ENCODE measurements around the gene PTPRM.

Gene PTPRM

GRCh38 chr18:8197499-8197898, 630.4 kb downstream of the PTPRM start:
- DNase-seq: no peak

GRCh38 chr18:8207996-8208395, 640.9 kb downstream of the PTPRM start:
- no peak for DNase-seq

- DNase-seq: no peak
These were observed 641.6 kb downstream of the PTPRM start for GRCh38 chr18:8208716-8209115.

- no peak for DNase-seq
These were observed 646.0 kb downstream of the PTPRM start for GRCh38 chr18:8212896-8213780.

GRCh38 chr18:8215741-8216140, 648.6 kb downstream of the PTPRM start:
- DNase-seq: no peak

- no peak for DNase-seq
These were observed 650.0 kb downstream of the PTPRM start for GRCh38 chr18:8217051-8217564.

GRCh38 chr18:8218197-8218596, 651.1 kb downstream of the PTPRM start:
- DNase-seq: no peak

- no peak for DNase-seq
These were observed 654.3 kb downstream of the PTPRM start for GRCh38 chr18:8221452-8221851.

- DNase-seq: no peak
These were observed 657.5 kb downstream of the PTPRM start for GRCh38 chr18:8224576-8224975.

GRCh38 chr18:8229040-8229439, 661.9 kb downstream of the PTPRM start:
- no peak for DNase-seq

GRCh38 chr18:8229787-8230186, 662.7 kb downstream of the PTPRM start:
- DNase-seq: no peak

GRCh38 chr18:8231316-8231715, 664.2 kb downstream of the PTPRM start:
- no peak for DNase-seq

- DNase-seq: no peak
These were observed 665.7 kb downstream of the PTPRM start for GRCh38 chr18:8232791-8233190.

GRCh38 chr18:8235894-8236293, 668.8 kb downstream of the PTPRM start:
- DNase-seq: no peak

GRCh38 chr18:8238507-8238906, 671.4 kb downstream of the PTPRM start:
- DNase-seq: no peak

- DNase-seq: no peak
These were observed 674.6 kb downstream of the PTPRM start for GRCh38 chr18:8241731-8242130.

- DNase-seq: no peak
These were observed 675.1 kb downstream of the PTPRM start for GRCh38 chr18:8242151-8242696.

- DNase-seq: no peak
These were observed 680.6 kb downstream of the PTPRM start for GRCh38 chr18:8247700-8248099.

- DNase-seq: no peak
These were observed 681.5 kb downstream of the PTPRM start for GRCh38 chr18:8248576-8248975.

GRCh38 chr18:8249811-8250210, 682.7 kb downstream of the PTPRM start:
- DNase-seq: no peak

- DNase-seq: no peak
These were observed 685.3 kb downstream of the PTPRM start for GRCh38 chr18:8252371-8252770.

GRCh38 chr18:8253944-8254343, 686.8 kb downstream of the PTPRM start:
- no peak for DNase-seq

- no peak for DNase-seq
These were observed 687.5 kb downstream of the PTPRM start for GRCh38 chr18:8254654-8255053.

- no peak for DNase-seq
These were observed 690.8 kb downstream of the PTPRM start for GRCh38 chr18:8257851-8258434.
